HepG2 (cell line): Measurements from ENCODE around the gene HSD17B8. TPM values are rescaled to one million over a fixed set of nuclear protein-coding genes. Genes with fewer than 3 reads are reported as not detected.

ENCODE experiments used
- ATF1 ChIP-seq: IDR thresholded peaks from 2 replicates; pipeline ENCODE4 v1.6.1; 2016; ENCODE audit warnings: mild to moderate bottlenecking, control low read depth
- CCAR2 ChIP-seq: fragments of 200-400 bp; formaldehyde crosslinking; optimal IDR thresholded peaks from 2 replicates; pipeline ENCODE3; 2018; ENCODE audit warnings: low read depth, mild to moderate bottlenecking, low read length, moderate library complexity
- KMT2B ChIP-seq: IDR thresholded peaks from 2 replicates; pipeline ENCODE4 v1.6.1; 2016; ENCODE audit warnings: missing genetic modification reagents, missing compliant biosample characterization
- PHF20 ChIP-seq: sonication (generic); formaldehyde crosslinking; IDR thresholded peaks from 2 replicates; pipeline ENCODE4 v1.5.0; 2020; ENCODE audit warnings: mild to moderate bottlenecking, missing genetic modification reagents
- SIN3B ChIP-seq: fragments of 150-350 bp; IDR thresholded peaks from 2 replicates; pipeline ENCODE4 v1.6.1; 2014; ENCODE audit warnings: low read length
- SSRP1 ChIP-seq: IDR thresholded peaks from 2 replicates; pipeline ENCODE4 v1.6.1; 2016; ENCODE audit warnings: control low read depth
- TSC22D2 ChIP-seq: sonication (generic); formaldehyde crosslinking; IDR thresholded peaks from 2 replicates; pipeline ENCODE4 v1.5.1; 2020; ENCODE audit warnings: missing genetic modification reagents, mild to moderate bottlenecking, borderline replicate concordance
- ZMAT3 ChIP-seq: sonication (generic); formaldehyde crosslinking; conservative IDR thresholded peaks from 2 replicates; pipeline ENCODE4 v1.7.0; 2021; ENCODE audit warnings: missing genetic modification reagents
- ZNF263 ChIP-seq: sonication (generic); formaldehyde crosslinking; IDR thresholded peaks from 2 replicates; pipeline ENCODE4 v1.4.0; 2020; ENCODE audit warnings: missing genetic modification reagents
- ZNF432 ChIP-seq: sonication (generic); formaldehyde crosslinking; IDR thresholded peaks from 2 replicates; pipeline ENCODE4 v1.5.0; 2020; ENCODE audit warnings: missing genetic modification reagents, mild to moderate bottlenecking, borderline replicate concordance
- ZNF652 ChIP-seq: IDR thresholded peaks from 2 replicates; pipeline ENCODE4 v1.6.1; 2016; ENCODE audit warnings: low read depth, borderline replicate concordance
- ZNF703 ChIP-seq: sonication (generic); formaldehyde crosslinking; IDR thresholded peaks from 2 replicates; pipeline ENCODE4 v1.5.1; 2020; ENCODE audit warnings: missing genetic modification reagents, mild to moderate bottlenecking, moderate library complexity, borderline replicate concordance
- ZNF709 ChIP-seq: sonication (generic); formaldehyde crosslinking; IDR thresholded peaks from 2 replicates; pipeline ENCODE4 v1.5.0; 2020; ENCODE audit warnings: mild to moderate bottlenecking, missing genetic modification reagents
- ZNF777 ChIP-seq: sonication (generic); formaldehyde crosslinking; IDR thresholded peaks from 2 replicates; pipeline ENCODE4 v1.4.0; 2020; ENCODE audit warnings: missing genetic modification reagents
- polyA plus RNA-seq, 8 experiments: library from polyadenylated mRNA; depleted of rRNA in 3 of 8; stranded (reverse) in 7 of 8; unstranded in 1 of 8; fragments of >200 nt; fragmentation: Illumina TruSeq in 4 of 8; extraction: Trizol in 4 of 8; gene quantifications; 2 replicates each; pipeline versions ENCODE4 v1.2.1 to v1.2.3, GENCODE V29; 2011 to 2016; ENCODE audit warnings: low read depth in 4 of 8, missing spikeins in 1 of 8, mixed read lengths in 1 of 8; ENCODE audit not compliant: insufficient read depth in 1 of 8
- total RNA-seq, 5 experiments: library from RNA; depleted of rRNA; stranded (reverse); fragments of >200 nt; fragmentation: Illumina TruSeq; extraction: Trizol; gene quantifications; 2 replicates each; pipeline ENCODE4 v1.2.3, GENCODE V29; 2016; ENCODE audit warnings: low read depth in 1 of 5
- TF ChIP-seq, protein P1 (sequence below): sonication (generic); formaldehyde crosslinking; IDR thresholded peaks from 2 replicates; pipeline ENCODE4 v1.8.1; 2023; ENCODE audit warnings: missing genetic modification reagents, inconsistent platforms, borderline replicate concordance
- TF ChIP-seq, protein P2 (sequence below): sonication (generic); formaldehyde crosslinking; IDR thresholded peaks from 2 replicates; pipeline ENCODE4 v1.5.1; 2020; ENCODE audit warnings: missing genetic modification reagents, mild to moderate bottlenecking, borderline replicate concordance
- TF ChIP-seq, protein P3 (sequence below): conservative IDR thresholded peaks from 2 replicates; pipeline ENCODE4 v1.6.1; 2018; ENCODE audit warnings: missing genetic modification reagents
- TF ChIP-seq, protein P4 (sequence below): sonication (generic); formaldehyde crosslinking; IDR thresholded peaks from 2 replicates; pipeline ENCODE4 v1.4.0; 2020; ENCODE audit warnings: missing genetic modification reagents
- TF ChIP-seq, protein P5 (sequence below): sonication (generic); formaldehyde crosslinking; IDR thresholded peaks from 2 replicates; pipeline ENCODE4 v1.4.0; 2020; ENCODE audit warnings: missing genetic modification reagents
- TF ChIP-seq, protein P6 (sequence below): sonication (generic); formaldehyde crosslinking; conservative IDR thresholded peaks from 2 replicates; pipeline ENCODE4 v1.8.0; 2022; ENCODE audit warnings: mild to moderate bottlenecking, moderate library complexity, missing genetic modification reagents

The HSD17B8 gene
- total and polyA plus RNA-seq, 2 of the 13 experiments (the other 11 are each of a cell fraction or from before 2014, with no cell fraction given): 12.6 to 20.1 TPM

DNA sequence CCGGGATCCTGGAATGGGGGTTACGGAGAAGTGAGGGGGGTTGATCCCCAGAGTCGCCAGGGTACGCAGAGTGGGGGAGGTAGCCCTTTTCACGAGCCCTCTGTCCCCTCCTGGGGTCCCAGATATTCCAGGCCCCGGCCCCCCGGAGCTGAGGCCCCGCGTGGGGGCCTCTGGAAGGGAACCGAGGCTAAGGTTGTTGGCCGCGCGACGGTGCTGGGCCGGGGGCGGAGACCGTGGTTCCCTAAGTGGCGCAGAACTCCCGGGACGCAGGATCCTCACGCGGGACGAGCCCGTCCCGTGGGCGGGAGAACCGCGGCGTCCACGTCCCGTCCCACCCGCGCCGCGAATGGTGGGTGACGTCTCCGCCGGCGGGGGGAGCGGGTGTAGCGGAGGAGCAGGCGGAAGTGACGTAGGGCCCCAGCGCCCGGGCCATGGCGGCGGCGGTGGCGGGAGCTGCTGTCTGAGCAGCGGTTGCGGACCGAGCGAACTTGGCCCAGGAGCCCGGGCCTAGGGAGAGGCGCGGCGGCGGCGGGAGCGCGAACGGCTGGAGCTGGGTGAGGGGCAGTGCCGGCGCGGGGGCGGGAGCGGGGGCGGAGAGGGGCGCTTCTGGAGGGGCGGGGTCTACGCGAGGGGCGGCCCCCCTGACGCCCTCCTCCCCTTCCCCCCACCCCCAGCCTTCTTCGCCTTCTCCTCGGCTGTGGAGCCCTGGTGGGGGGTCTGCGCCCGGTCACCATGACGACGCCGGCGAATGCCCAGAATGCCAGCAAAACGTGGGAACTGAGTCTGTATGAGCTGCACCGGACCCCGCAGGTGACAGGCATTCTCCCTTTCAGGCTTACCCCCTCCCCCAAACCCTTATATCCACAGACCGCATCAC lies 3.9 kb downstream of the HSD17B8 start, which contains the start of gene RING1 (continued):
- TF ChIP-seq, protein P1, sequence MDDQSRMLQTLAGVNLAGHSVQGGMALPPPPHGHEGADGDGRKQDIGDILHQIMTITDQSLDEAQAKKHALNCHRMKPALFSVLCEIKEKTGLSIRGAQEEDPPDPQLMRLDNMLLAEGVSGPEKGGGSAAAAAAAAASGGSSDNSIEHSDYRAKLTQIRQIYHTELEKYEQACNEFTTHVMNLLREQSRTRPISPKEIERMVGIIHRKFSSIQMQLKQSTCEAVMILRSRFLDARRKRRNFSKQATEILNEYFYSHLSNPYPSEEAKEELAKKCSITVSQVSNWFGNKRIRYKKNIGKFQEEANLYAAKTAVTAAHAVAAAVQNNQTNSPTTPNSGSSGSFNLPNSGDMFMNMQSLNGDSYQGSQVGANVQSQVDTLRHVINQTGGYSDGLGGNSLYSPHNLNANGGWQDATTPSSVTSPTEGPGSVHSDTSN (CRISPR knock-in tag): peak; percentile 48; the same call in 1 of the 2 replicates
- TF ChIP-seq, protein P2, sequence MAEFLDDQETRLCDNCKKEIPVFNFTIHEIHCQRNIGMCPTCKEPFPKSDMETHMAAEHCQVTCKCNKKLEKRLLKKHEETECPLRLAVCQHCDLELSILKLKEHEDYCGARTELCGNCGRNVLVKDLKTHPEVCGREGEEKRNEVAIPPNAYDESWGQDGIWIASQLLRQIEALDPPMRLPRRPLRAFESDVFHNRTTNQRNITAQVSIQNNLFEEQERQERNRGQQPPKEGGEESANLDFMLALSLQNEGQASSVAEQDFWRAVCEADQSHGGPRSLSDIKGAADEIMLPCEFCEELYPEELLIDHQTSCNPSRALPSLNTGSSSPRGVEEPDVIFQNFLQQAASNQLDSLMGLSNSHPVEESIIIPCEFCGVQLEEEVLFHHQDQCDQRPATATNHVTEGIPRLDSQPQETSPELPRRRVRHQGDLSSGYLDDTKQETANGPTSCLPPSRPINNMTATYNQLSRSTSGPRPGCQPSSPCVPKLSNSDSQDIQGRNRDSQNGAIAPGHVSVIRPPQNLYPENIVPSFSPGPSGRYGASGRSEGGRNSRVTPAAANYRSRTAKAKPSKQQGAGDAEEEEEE (CRISPR knock-in tag): 0 out of 2 replicates have a peak, but pooled peaks have one; percentile 38
- no peak for TF ChIP-seq ZNF432 (CRISPR knock-in tag)
- TF ChIP-seq CCAR2: no peak
- no peak for TF ChIP-seq TSC22D2 (CRISPR knock-in tag)
- TF ChIP-seq ZNF709 (CRISPR knock-in tag): no peak
- TF ChIP-seq, protein P3, sequence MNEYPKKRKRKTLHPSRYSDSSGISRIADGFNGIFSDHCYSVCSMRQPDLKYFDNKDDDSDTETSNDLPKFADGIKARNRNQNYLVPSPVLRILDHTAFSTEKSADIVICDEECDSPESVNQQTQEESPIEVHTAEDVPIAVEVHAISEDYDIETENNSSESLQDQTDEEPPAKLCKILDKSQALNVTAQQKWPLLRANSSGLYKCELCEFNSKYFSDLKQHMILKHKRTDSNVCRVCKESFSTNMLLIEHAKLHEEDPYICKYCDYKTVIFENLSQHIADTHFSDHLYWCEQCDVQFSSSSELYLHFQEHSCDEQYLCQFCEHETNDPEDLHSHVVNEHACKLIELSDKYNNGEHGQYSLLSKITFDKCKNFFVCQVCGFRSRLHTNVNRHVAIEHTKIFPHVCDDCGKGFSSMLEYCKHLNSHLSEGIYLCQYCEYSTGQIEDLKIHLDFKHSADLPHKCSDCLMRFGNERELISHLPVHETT (CRISPR knock-in tag): no peak; the same call in 1 of the 2 replicates
- TF ChIP-seq ZNF703: no peak
- 0 out of 2 replicates have a peak, but pooled peaks have one; percentile 47 for TF ChIP-seq ZMAT3 (CRISPR knock-in tag)
- TF ChIP-seq SSRP1 (CRISPR knock-in tag): 0 out of 2 replicates have a peak, but pooled peaks have one; percentile 6
- TF ChIP-seq, protein P4, sequence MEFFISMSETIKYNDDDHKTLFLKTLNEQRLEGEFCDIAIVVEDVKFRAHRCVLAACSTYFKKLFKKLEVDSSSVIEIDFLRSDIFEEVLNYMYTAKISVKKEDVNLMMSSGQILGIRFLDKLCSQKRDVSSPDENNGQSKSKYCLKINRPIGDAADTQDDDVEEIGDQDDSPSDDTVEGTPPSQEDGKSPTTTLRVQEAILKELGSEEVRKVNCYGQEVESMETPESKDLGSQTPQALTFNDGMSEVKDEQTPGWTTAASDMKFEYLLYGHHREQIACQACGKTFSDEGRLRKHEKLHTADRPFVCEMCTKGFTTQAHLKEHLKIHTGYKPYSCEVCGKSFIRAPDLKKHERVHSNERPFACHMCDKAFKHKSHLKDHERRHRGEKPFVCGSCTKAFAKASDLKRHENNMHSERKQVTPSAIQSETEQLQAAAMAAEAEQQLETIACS (CRISPR knock-in tag): no peak
- TF ChIP-seq ZNF263 (CRISPR knock-in tag): peak; percentile 60; the same call in 1 of the 2 replicates
- peak; percentile 91 for TF ChIP-seq KMT2B
- no peak for TF ChIP-seq SIN3B
- TF ChIP-seq PHF20: peak; percentile 83
- TF ChIP-seq, protein P5, sequence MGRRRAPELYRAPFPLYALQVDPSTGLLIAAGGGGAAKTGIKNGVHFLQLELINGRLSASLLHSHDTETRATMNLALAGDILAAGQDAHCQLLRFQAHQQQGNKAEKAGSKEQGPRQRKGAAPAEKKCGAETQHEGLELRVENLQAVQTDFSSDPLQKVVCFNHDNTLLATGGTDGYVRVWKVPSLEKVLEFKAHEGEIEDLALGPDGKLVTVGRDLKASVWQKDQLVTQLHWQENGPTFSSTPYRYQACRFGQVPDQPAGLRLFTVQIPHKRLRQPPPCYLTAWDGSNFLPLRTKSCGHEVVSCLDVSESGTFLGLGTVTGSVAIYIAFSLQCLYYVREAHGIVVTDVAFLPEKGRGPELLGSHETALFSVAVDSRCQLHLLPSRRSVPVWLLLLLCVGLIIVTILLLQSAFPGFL: no peak
- TF ChIP-seq ZNF652 (CRISPR knock-in tag): no peak
- peak; percentile 57; the same call in 1 of the 2 replicates for TF ChIP-seq ZNF777
- TF ChIP-seq ATF1 (CRISPR knock-in tag): peak; percentile 73; the same call in 1 of the 2 replicates
- TF ChIP-seq, protein P6, sequence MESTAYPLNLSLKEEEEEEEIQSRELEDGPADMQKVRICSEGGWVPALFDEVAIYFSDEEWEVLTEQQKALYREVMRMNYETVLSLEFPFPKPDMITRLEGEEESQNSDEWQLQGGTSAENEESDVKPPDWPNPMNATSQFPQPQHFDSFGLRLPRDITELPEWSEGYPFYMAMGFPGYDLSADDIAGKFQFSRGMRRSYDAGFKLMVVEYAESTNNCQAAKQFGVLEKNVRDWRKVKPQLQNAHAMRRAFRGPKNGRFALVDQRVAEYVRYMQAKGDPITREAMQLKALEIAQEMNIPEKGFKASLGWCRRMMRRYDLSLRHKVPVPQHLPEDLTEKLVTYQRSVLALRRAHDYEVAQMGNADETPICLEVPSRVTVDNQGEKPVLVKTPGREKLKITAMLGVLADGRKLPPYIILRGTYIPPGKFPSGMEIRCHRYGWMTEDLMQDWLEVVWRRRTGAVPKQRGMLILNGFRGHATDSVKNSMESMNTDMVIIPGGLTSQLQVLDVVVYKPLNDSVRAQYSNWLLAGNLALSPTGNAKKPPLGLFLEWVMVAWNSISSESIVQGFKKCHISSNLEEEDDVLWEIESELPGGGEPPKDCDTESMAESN (CRISPR knock-in tag): peak; percentile 95
